ENCODE results near the gene OPTN. TPM values are rescaled to one million over a fixed set of nuclear protein-coding genes. Genes with fewer than 3 reads are reported as not detected.
A peak's percentile ranks its signal among the peaks of the same experiment; 100 is the strongest.

OPTN gene
- total RNA-seq, 1 donor from 2014 or later: 90.6 TPM

DNA sequence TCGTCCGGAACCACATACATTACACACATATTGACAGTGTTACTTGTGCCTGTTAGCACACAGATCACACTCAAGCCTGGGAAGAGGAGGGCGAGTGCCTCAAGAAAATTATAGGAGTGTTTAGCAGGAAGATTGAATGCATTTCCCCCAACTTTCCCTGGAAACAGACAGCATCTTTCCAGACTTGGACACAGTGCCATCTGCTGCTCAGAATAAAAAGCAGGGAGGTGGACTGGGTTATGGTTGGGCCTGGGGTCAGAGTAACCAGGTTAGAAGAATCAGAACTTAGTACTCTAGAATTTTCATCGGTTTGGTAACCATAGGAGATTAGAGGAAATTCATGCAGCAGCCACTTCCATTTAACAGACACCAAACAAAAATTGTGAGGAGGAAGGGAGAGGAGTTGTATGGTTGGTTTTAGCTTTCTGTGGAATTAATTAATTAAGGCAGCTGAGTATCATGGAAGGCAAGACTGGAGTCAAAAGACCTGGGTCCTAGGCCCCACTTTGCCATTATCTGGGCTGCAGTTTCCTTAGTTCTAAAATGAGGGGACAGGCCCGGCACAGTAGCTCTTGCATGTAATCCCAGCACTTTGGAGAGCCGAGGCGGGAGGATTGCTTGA, 43.4 kb upstream of the OPTN start:
- H3K4me1 Mint-ChIP-seq (ENCODE audit: low read depth, unreplicated experiment): peaks cover 5% of the 10 kb centered on the region
- H3K4me3 Mint-ChIP-seq (ENCODE audit: unreplicated experiment): no peak overlapping the region
- DNase-seq: peak; percentile 26
- H3K27me3 Mint-ChIP-seq (ENCODE audit: unreplicated experiment): peaks cover 2% of the 10 kb centered on the region
- H3K36me3 Mint-ChIP-seq (ENCODE audit: unreplicated experiment): no peaks in the 10 kb centered on the region
- no peak overlapping the region for H3K27ac Mint-ChIP-seq (ENCODE audit: unreplicated experiment)
- TF ChIP-seq, protein P1, sequence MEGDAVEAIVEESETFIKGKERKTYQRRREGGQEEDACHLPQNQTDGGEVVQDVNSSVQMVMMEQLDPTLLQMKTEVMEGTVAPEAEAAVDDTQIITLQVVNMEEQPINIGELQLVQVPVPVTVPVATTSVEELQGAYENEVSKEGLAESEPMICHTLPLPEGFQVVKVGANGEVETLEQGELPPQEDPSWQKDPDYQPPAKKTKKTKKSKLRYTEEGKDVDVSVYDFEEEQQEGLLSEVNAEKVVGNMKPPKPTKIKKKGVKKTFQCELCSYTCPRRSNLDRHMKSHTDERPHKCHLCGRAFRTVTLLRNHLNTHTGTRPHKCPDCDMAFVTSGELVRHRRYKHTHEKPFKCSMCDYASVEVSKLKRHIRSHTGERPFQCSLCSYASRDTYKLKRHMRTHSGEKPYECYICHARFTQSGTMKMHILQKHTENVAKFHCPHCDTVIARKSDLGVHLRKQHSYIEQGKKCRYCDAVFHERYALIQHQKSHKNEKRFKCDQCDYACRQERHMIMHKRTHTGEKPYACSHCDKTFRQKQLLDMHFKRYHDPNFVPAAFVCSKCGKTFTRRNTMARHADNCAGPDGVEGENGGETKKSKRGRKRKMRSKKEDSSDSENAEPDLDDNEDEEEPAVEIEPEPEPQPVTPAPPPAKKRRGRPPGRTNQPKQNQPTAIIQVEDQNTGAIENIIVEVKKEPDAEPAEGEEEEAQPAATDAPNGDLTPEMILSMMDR (IDR thresholded peaks at IDR 0.05; ENCODE audit: partially characterized antibody, unreplicated experiment): no peak
- peaks cover 2% of the 10 kb centered on the region for H3K9me3 Mint-ChIP-seq (ENCODE audit: unreplicated experiment)

DNA sequence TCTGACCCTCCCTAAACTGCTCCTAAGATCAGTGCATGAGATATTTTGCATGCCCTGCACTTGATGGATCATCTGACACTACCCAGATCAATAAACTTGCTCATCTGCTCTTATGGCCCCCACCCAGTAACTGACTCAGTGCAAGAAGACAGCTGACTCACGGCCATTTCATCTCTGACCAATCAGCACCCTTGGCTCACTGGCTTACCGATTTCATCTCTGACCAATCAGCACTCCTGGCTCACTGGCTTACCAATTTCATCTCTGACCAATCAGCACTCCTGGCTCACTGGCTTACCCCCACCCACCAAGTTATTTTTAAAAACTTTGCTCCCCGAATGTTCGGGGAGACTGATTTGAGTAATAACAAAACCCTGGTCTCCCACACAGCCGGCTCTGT, 37.2 kb upstream of the OPTN start:
- peaks cover 11% of the 10 kb centered on the region for H3K36me3 Mint-ChIP-seq (ENCODE audit: unreplicated experiment)
- no peaks in the 10 kb centered on the region for H3K9me3 Mint-ChIP-seq (ENCODE audit: unreplicated experiment)
- no peak for DNase-seq
- peak overlapping the region; percentile 28 for H3K27ac Mint-ChIP-seq (ENCODE audit: unreplicated experiment)
- TF ChIP-seq, protein P1 (IDR thresholded peaks at IDR 0.05; ENCODE audit: partially characterized antibody, unreplicated experiment): no peak
- H3K4me3 Mint-ChIP-seq (ENCODE audit: unreplicated experiment): no peak overlapping the region
- H3K27me3 Mint-ChIP-seq (ENCODE audit: unreplicated experiment): no peaks in the 10 kb centered on the region
- no peaks in the 10 kb centered on the region for H3K4me1 Mint-ChIP-seq (ENCODE audit: low read depth, unreplicated experiment)

DNA sequence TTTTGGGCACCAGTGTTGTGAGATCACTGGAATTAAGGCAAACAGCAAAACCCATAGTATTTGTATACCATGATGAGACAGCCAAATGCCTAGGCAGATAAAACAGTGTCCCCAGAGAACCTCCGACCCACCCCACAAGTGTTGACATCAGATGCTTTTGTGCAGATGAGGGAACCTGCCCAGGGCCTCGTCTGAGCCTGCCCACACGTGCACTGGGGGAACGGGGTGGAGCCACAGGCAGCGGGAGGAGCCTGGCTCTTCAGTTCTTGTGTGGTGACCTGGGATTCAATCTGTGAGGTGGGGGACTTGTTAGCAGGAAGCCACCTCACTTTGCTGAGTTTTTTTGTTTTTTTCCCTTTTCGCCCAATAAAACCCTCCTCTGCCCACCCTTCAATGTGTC, 33.4 kb upstream of the OPTN start:
- H3K9me3 Mint-ChIP-seq (ENCODE audit: unreplicated experiment): no peaks in the 10 kb centered on the region
- no peak overlapping the region for H3K4me3 Mint-ChIP-seq (ENCODE audit: unreplicated experiment)
- no peak overlapping the region for H3K27ac Mint-ChIP-seq (ENCODE audit: unreplicated experiment)
- no peak for DNase-seq
- H3K4me1 Mint-ChIP-seq (ENCODE audit: low read depth, unreplicated experiment): peaks cover 9% of the 10 kb centered on the region
- H3K36me3 Mint-ChIP-seq (ENCODE audit: unreplicated experiment): peaks cover 11% of the 10 kb centered on the region
- TF ChIP-seq, protein P1 (IDR thresholded peaks at IDR 0.05; ENCODE audit: partially characterized antibody, unreplicated experiment): no peak
- H3K27me3 Mint-ChIP-seq (ENCODE audit: unreplicated experiment): no peaks in the 10 kb centered on the region

DNA sequence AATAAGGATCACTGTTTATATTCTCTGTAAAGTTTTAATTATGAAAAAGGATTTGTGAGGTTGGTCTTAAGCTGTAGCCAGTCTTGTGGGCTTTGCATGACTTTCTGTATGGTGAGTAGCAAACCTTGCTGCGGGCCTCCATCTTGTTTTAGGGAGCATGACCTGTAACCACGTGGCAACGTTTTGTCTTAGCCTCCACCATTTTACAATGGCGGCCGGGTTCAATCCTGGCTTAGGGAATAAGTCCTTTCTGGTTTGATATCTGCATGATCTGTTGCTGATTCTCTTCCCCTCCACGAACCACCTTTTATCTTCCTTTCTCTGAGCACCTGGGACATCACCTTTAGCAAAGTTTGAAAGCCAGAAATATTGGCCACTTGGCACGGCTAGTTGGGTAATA, 32.5 kb upstream of the OPTN start:
- Mint-ChIP-seq H3K27ac (ENCODE audit: unreplicated experiment) (no peak overlapping the region), H3K9me3 (ENCODE audit: unreplicated experiment) (no peaks in the 10 kb centered on the region), H3K36me3 (ENCODE audit: unreplicated experiment) (peaks cover 11% of the 10 kb centered on the region), H3K4me3 (ENCODE audit: unreplicated experiment) (no peak overlapping the region), H3K4me1 (ENCODE audit: low read depth, unreplicated experiment) (peaks cover 9% of the 10 kb centered on the region), H3K27me3 (ENCODE audit: unreplicated experiment) (no peaks in the 10 kb centered on the region)
- TF ChIP-seq, protein P1 (IDR thresholded peaks at IDR 0.05; ENCODE audit: partially characterized antibody, unreplicated experiment): no peak
- DNase-seq: no peak

DNA sequence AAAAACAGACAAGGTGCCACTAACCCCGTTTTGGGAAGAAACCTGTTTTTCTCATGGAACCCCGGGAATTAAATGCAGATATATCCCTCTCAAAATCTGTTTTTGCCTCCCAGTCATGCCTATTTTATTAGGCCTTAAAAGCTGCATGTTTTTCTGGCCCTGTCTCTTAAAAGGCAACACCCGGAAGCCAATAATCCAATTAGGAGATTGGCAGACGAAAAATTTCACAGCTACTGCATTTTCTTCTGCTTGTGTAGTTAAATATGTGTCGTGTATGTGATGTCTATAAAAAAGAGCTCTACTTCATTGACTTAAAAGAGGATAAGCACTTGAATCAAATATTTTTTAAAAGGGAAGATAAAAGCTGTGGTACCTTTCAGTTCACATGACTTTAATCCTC, 31.9 kb upstream of the OPTN start:
- Mint-ChIP-seq H3K36me3 (ENCODE audit: unreplicated experiment) (peaks cover 8% of the 10 kb centered on the region), H3K27me3 (ENCODE audit: unreplicated experiment) (no peaks in the 10 kb centered on the region), H3K27ac (ENCODE audit: unreplicated experiment) (peak overlapping the region; percentile 68), H3K9me3 (ENCODE audit: unreplicated experiment) (no peaks in the 10 kb centered on the region), H3K4me3 (ENCODE audit: unreplicated experiment) (no peak overlapping the region), H3K4me1 (ENCODE audit: low read depth, unreplicated experiment) (peaks cover 9% of the 10 kb centered on the region)
- DNase-seq: no peak
- TF ChIP-seq, protein P1 (IDR thresholded peaks at IDR 0.05; ENCODE audit: partially characterized antibody, unreplicated experiment): no peak
